Tibial nerve (tissue), 3 donors: ENCODE data around the gene BID.

Experiments
- POLR2A ChIP-seq, 2 donors: fragments of 450-650 bp; IDR thresholded peaks; one replicate each; pipeline ENCODE4 v1.6.1; 2017; ENCODE audit warnings: antibody characterized with exemption in 2 of 2, mild to moderate bottlenecking in 2 of 2, moderate library complexity in 2 of 2
- TF ChIP-seq, protein P1 (sequence below), 5 experiments: fragments of 200-600 bp in 3 of 5; fragments of 450-650 bp in 2 of 5; sonication (generic) in 3 of 5; IDR thresholded peaks; one replicate each; pipeline ENCODE4 v1.5.1; 2016 to 2019; ENCODE audit warnings: antibody characterized with exemption in 5 of 5, mild to moderate bottlenecking in 3 of 5, moderate library complexity in 2 of 5

GRCh38 chr22:17700778-17701177 lies 73.5 kb downstream of the BID start:
- TF ChIP-seq, protein P1, sequence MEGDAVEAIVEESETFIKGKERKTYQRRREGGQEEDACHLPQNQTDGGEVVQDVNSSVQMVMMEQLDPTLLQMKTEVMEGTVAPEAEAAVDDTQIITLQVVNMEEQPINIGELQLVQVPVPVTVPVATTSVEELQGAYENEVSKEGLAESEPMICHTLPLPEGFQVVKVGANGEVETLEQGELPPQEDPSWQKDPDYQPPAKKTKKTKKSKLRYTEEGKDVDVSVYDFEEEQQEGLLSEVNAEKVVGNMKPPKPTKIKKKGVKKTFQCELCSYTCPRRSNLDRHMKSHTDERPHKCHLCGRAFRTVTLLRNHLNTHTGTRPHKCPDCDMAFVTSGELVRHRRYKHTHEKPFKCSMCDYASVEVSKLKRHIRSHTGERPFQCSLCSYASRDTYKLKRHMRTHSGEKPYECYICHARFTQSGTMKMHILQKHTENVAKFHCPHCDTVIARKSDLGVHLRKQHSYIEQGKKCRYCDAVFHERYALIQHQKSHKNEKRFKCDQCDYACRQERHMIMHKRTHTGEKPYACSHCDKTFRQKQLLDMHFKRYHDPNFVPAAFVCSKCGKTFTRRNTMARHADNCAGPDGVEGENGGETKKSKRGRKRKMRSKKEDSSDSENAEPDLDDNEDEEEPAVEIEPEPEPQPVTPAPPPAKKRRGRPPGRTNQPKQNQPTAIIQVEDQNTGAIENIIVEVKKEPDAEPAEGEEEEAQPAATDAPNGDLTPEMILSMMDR (IDR thresholded peaks at IDR 0.05): no peak
- no peak for TF ChIP-seq POLR2A (IDR thresholded peaks at IDR 0.05)
